HepG2 (cell line): Measurements from ENCODE around the gene CCM2. TPM values are rescaled to one million over a fixed set of nuclear protein-coding genes. Genes with fewer than 3 reads are reported as not detected.
A peak's percentile ranks its signal among the peaks of the same experiment; 100 is the strongest.

Experiments used
- ATAC-seq: fragments of 200-7000 bp; cut with Tn5 transposase; 3 replicates; pipeline ENCODE4 v1.9.1; 2020; ENCODE audit warnings: mild to moderate bottlenecking, moderate library complexity
- BruUV-seq: library from RNA; stranded (reverse); fragments of 400-500 nt; replicated peaks from 2 replicates; lab custom pipeline; 2021; lab: Mats Ljungman, UMichigan
- CTCF ChIA-PET: fragments of 300-600 bp; formaldehyde crosslinking; extraction: SDS; loops from one replicate; lab custom pipeline; 2021; ENCODE audit warnings: low total read pairs, inconsistent platforms, low intra/inter-chr PET ratio; lab: Yijun Ruan, JAX
- POLR2A ChIA-PET: fragments of 350-600 bp; sonication (Branson Sonifier 250); formaldehyde crosslinking; loops from one replicate; lab custom pipeline; 2020; ENCODE audit warnings: antibody characterized with exemption, inconsistent platforms; lab: Yijun Ruan, JAX
- DNase-seq: peaks from one replicate; pipeline ENCODE4 v3.0.0-alpha.2; 2015; ENCODE audit warnings: low spot score
- FAIRE-seq: peaks from 3 replicates; lab custom pipeline; 2011; peaks lifted over from hg19 to GRCh38; lab: Jason Lieb, UNC
- H2AFZ ChIP-seq: one replicate; pipeline ENCODE4 v1.6.1; 2011; ENCODE audit warnings: low read length, inconsistent platforms
- H3K27ac ChIP-seq: fragments of 300-600 bp; 3 replicates; pipeline ENCODE4 v1.8.0; 2011; ENCODE audit warnings: mixed run types, mild to moderate bottlenecking, mixed read lengths, low read length, inconsistent platforms; ENCODE audit not compliant: insufficient read depth; ENCODE audit errors: extremely low read length
- H3K27me3 ChIP-seq, 2 experiments: fragments of 200-600 bp in 1 of 2; 2 replicates in 1 of 2; 3 replicates in 1 of 2; pipeline versions ENCODE4 v1.6.0 to v1.8.0; 2011; ENCODE audit warnings: low read length in 2 of 2, mild to moderate bottlenecking in 2 of 2, moderate library complexity in 2 of 2, inconsistent platforms in 1 of 2; ENCODE audit not compliant: insufficient read depth in 2 of 2, control insufficient read depth in 1 of 2
- H3K36me3 ChIP-seq, 2 experiments: fragments of 200-600 bp in 1 of 2; replicated peaks in 1 of 2; 2 replicates in 1 of 2; 3 replicates in 1 of 2; pipeline versions ENCODE4 v1.5.1 to v1.8.0; 2011; ENCODE audit warnings: low read length in 2 of 2, inconsistent platforms in 1 of 2; ENCODE audit not compliant: insufficient read depth in 2 of 2, control insufficient read depth in 1 of 2
- H3K4me1 ChIP-seq: 2 replicates; pipeline ENCODE4 v1.5.1; 2012; ENCODE audit warnings: low read length, inconsistent platforms; ENCODE audit not compliant: insufficient read depth
- H3K4me2 ChIP-seq: 2 replicates; pipeline ENCODE4 v1.6.0; 2011; ENCODE audit warnings: low read depth, low read length, inconsistent platforms
- H3K4me3 ChIP-seq, 3 experiments: fragments of 200-600 bp in 1 of 3; sonication (generic), shearing (Covaris generic) in 1 of 3; replicated peaks in 1 of 3; 2 replicates each; pipeline ENCODE4 v1.5.1; 2011 to 2016; ENCODE audit warnings: low read length in 3 of 3, inconsistent platforms in 2 of 3, low read depth in 2 of 3, mild to moderate bottlenecking in 2 of 3, control low read depth in 1 of 3, mixed read lengths in 1 of 3; ENCODE audit not compliant: insufficient read depth in 1 of 3
- H3K79me2 ChIP-seq: one replicate; pipeline ENCODE4 v1.6.1; 2011; ENCODE audit warnings: low read length, inconsistent platforms; ENCODE audit not compliant: insufficient read depth
- H3K9ac ChIP-seq: 2 replicates; pipeline ENCODE4 v1.6.0; 2011; ENCODE audit warnings: mild to moderate bottlenecking, low read depth, low read length, inconsistent platforms; ENCODE audit not compliant: insufficient read depth
- H3K9me3 ChIP-seq: 2 replicates; pipeline ENCODE4 v1.5.1; 2012; ENCODE audit warnings: mild to moderate bottlenecking, low read length
- H4K20me1 ChIP-seq: 2 replicates; pipeline ENCODE4 v1.6.0; 2011; ENCODE audit warnings: inconsistent platforms, mild to moderate bottlenecking, low read length, moderate library complexity; ENCODE audit not compliant: insufficient read depth
- BCL3 ChIP-seq: sonication (generic); formaldehyde crosslinking; IDR thresholded peaks from 2 replicates; pipeline ENCODE4 v1.5.1; 2020; ENCODE audit warnings: mild to moderate bottlenecking, missing genetic modification reagents, moderate library complexity
- CTCF ChIP-seq: sonication (generic); formaldehyde crosslinking; IDR thresholded peaks from 2 replicates; pipeline ENCODE4 v1.5.0; 2020; ENCODE audit warnings: mild to moderate bottlenecking, missing genetic modification reagents, moderate library complexity
- NFIB ChIP-seq: sonication (generic); formaldehyde crosslinking; IDR thresholded peaks from 2 replicates; pipeline ENCODE4 v1.9.0; 2021; ENCODE audit warnings: missing genetic modification reagents, mild to moderate bottlenecking, borderline replicate concordance
- SCMH1 ChIP-seq: sonication (generic); formaldehyde crosslinking; IDR thresholded peaks from 2 replicates; pipeline ENCODE4 v1.9.0; 2021; ENCODE audit warnings: missing genetic modification reagents, mild to moderate bottlenecking, borderline replicate concordance
- ZBTB33 ChIP-seq: sonication (generic); formaldehyde crosslinking; IDR thresholded peaks from 2 replicates; pipeline ENCODE4 v1.4.0; 2020; ENCODE audit warnings: missing genetic modification reagents
- WGBS: methylation state at CpG from one replicate; pipeline ENCODE4 v1.1.6; 2017; ENCODE audit warnings: low lambda C conversion rate; 5-methylcytosine and 5-hydroxymethylcytosine counted together
- in situ Hi-C: cut with HindIII; loops from 2 replicates; pipeline ENCODE4 v1.10.0; 2017; ENCODE audit warnings: low pct_unique_long_range_greater_than_20kb; ENCODE audit not compliant: extremely low pct_ligation_motif_present
- intact Hi-C: fragments of 100-400 bp; cut with micrococcal nuclease; formaldehyde crosslinking; loops from one replicate; pipeline ENCODE4 v1.10.0; 2022; ENCODE audit not compliant: unreplicated experiment
- polyA plus RNA-seq, 8 experiments: library from polyadenylated mRNA; depleted of rRNA in 3 of 8; stranded (reverse) in 7 of 8; unstranded in 1 of 8; fragments of >200 nt; fragmentation: Illumina TruSeq in 4 of 8; extraction: Trizol in 4 of 8; gene quantifications; 2 replicates each; pipeline versions ENCODE4 v1.2.1 to v1.2.3, GENCODE V29; 2011 to 2016; ENCODE audit warnings: low read depth in 4 of 8, missing spikeins in 1 of 8, mixed read lengths in 1 of 8; ENCODE audit not compliant: insufficient read depth in 1 of 8
- total RNA-seq, 5 experiments: library from RNA; depleted of rRNA; stranded (reverse); fragments of >200 nt; fragmentation: Illumina TruSeq; extraction: Trizol; gene quantifications; 2 replicates each; pipeline ENCODE4 v1.2.3, GENCODE V29; 2016; ENCODE audit warnings: low read depth in 1 of 5

CCM2 gene
- total and polyA plus RNA-seq, 2 of the 13 experiments (the other 11 are each of a cell fraction or from before 2014, with no cell fraction given) = 13.7 to 15.8 TPM

GRCh38 chr7:44962483-44963251, 37.3 kb upstream of the CCM2 start:
- TF ChIP-seq ZBTB33 (peak; percentile 30; the same call in 1 of the 2 replicates), NFIB (CRISPR knock-in tag) (no peak), SCMH1 (CRISPR knock-in tag) (no peak), BCL3 (0 out of 2 replicates have a peak, but pooled peaks have one; percentile 5), CTCF (CRISPR knock-in tag) (0 out of 2 replicates have a peak, but pooled peaks have one; percentile 11)
- Histone ChIP-seq H3K4me1 (peaks cover 19% of the 10 kb centered on the region), H4K20me1 (no peaks in the 10 kb centered on the region), H3K27ac (no peak overlapping the region), H3K9me3 (no peaks in the 10 kb centered on the region), H3K79me2 (no peaks in the 10 kb centered on the region), H3K27me3 (peaks cover 1 to 11% of the 10 kb centered on the region in 2 experiments; a peak in 2 of 5 replicates), H3K36me3 (no peaks in the 10 kb centered on the region), H3K4me3 (no peak overlapping the region), H3K9ac (no peak overlapping the region), H3K4me2 (no peak overlapping the region), H2AFZ (no peak overlapping the region)
- 74% methylated on average over 35 of the region's 76 CpGs for WGBS
- DNase-seq (no peak), FAIRE-seq (no peak), ATAC-seq (peak; percentile 45)
- intact Hi-C loops (no loop called here), in situ Hi-C loops (loop anchor here (25.0 kb wide), 1 partner anchor 300 kb away; no protein-coding TSS in a partner anchor)
- ChIA-PET POLR2A (no interaction called here), CTCF (no interaction called here)
- BruUV-seq = no TSS peak
